ENCODE results near the gene EIF2AK2. TPM values are rescaled to one million over a fixed set of nuclear protein-coding genes. Genes with fewer than 3 reads are reported as not detected.
A peak's percentile ranks its signal among the peaks of the same experiment; 100 is the strongest.
"Not testable (repeated sequence)": the region's sequence is repeated elsewhere in the genome, so short reads cannot be mapped to it uniquely, and the experiment has no call there.

The EIF2AK2 gene
- total RNA-seq, 1 donor from 2014 or later: 34.7 TPM

- Mint-ChIP-seq H3K27me3 (no peaks in the 10 kb centered on the region), H3K27ac (no peak overlapping the region), H3K9me3 (ENCODE audit: low read depth) (peaks cover 5% of the 10 kb centered on the region), H3K36me3 (ENCODE audit: insufficient read depth) (peaks cover 34% of the 10 kb centered on the region), H3K4me3 (ENCODE audit: low read depth) (no peak overlapping the region), H3K4me1 (ENCODE audit: low read depth) (no peaks in the 10 kb centered on the region)
- no peak for DNase-seq (ENCODE audit: low spot score, unreplicated experiment)
- TF ChIP-seq CTCF (IDR thresholded peaks at IDR 0.05; ENCODE audit: unreplicated experiment): no peak
Observed at GRCh38 chr2:37201208-37201607, 44.4 kb upstream of the EIF2AK2 start.

GRCh38 chr2:37198681-37199065 lies 41.9 kb upstream of the EIF2AK2 start:
- Mint-ChIP-seq H3K9me3 (ENCODE audit: low read depth) (peaks cover 4% of the 10 kb centered on the region), H3K27me3 (no peaks in the 10 kb centered on the region), H3K27ac (peak overlapping the region; percentile 79)

GRCh38 chr2:37196320-37197195 lies 39.8 kb upstream of the EIF2AK2 start, which contains the start of gene CEBPZOS:
CEBPZOS (plus strand) TSS chr2:37196496; CDS start chr2:37199705, 3,209 bp downstream.
- H3K27ac Mint-ChIP-seq: no peak within 1 kb of the TSS
- peak within 1 kb of the TSS; percentile 49 for H3K4me3 Mint-ChIP-seq (ENCODE audit: low read depth)
- no peaks in the 10 kb centered on the region for H3K4me1 Mint-ChIP-seq (ENCODE audit: low read depth)

More at GRCh38 chr2:37198681-37199065, 41.9 kb upstream of the EIF2AK2 start:
- DNase-seq (ENCODE audit: low spot score, unreplicated experiment): no peak
- Mint-ChIP-seq H3K4me3 (ENCODE audit: low read depth) (no peak overlapping the region), H3K4me1 (ENCODE audit: low read depth) (no peaks in the 10 kb centered on the region), H3K36me3 (ENCODE audit: insufficient read depth) (peaks cover 14% of the 10 kb centered on the region)
- no peak for TF ChIP-seq CTCF (IDR thresholded peaks at IDR 0.05; ENCODE audit: unreplicated experiment)

GRCh38 chr2:37195862-37196319 lies 39.1 kb upstream of the EIF2AK2 start:
- DNase-seq (ENCODE audit: low spot score, unreplicated experiment); H3K9me3 Mint-ChIP-seq (ENCODE audit: low read depth); H3K36me3 Mint-ChIP-seq (ENCODE audit: insufficient read depth); H3K4me1 Mint-ChIP-seq (ENCODE audit: low read depth); H3K27me3 Mint-ChIP-seq; H3K4me3 Mint-ChIP-seq (ENCODE audit: low read depth); H3K27ac Mint-ChIP-seq: not testable (repeated sequence)

More at GRCh38 chr2:37196320-37197195, 39.8 kb upstream of the EIF2AK2 start, which contains the start of gene CEBPZOS:
- peaks cover 3% of the 10 kb centered on the region for H3K9me3 Mint-ChIP-seq (ENCODE audit: low read depth)
- H3K27me3 Mint-ChIP-seq: no peaks in the 10 kb centered on the region
- no peak for TF ChIP-seq CTCF (IDR thresholded peaks at IDR 0.05; ENCODE audit: unreplicated experiment)
- DNase-seq (ENCODE audit: low spot score, unreplicated experiment): no peak
- H3K36me3 Mint-ChIP-seq (ENCODE audit: insufficient read depth): peaks cover 4% of the 10 kb centered on the region

- no peak for DNase-seq (ENCODE audit: low spot score, unreplicated experiment)
- no peak overlapping the region for H3K27ac Mint-ChIP-seq
- H3K4me1 Mint-ChIP-seq (ENCODE audit: low read depth): no peaks in the 10 kb centered on the region
- H3K9me3 Mint-ChIP-seq (ENCODE audit: low read depth): peaks cover 3% of the 10 kb centered on the region
- no peak for TF ChIP-seq CTCF (IDR thresholded peaks at IDR 0.05; ENCODE audit: unreplicated experiment)
- H3K36me3 Mint-ChIP-seq (ENCODE audit: insufficient read depth): peaks cover 2% of the 10 kb centered on the region
- H3K4me3 Mint-ChIP-seq (ENCODE audit: low read depth): no peak overlapping the region
- peaks cover 5% of the 10 kb centered on the region for H3K27me3 Mint-ChIP-seq
Observed at GRCh38 chr2:37192551-37192950, 35.8 kb upstream of the EIF2AK2 start.
